ENCODE data around the gene SLIT3. TPM values are rescaled to one million over a fixed set of nuclear protein-coding genes. Genes with fewer than 3 reads are reported as not detected.

The SLIT3 gene
- total and polyA plus RNA-seq, 2 donors (not counting 3 experiments of a cell fraction or from before 2014, with no cell fraction given): 0.90 to 1.0 TPM

DNA sequence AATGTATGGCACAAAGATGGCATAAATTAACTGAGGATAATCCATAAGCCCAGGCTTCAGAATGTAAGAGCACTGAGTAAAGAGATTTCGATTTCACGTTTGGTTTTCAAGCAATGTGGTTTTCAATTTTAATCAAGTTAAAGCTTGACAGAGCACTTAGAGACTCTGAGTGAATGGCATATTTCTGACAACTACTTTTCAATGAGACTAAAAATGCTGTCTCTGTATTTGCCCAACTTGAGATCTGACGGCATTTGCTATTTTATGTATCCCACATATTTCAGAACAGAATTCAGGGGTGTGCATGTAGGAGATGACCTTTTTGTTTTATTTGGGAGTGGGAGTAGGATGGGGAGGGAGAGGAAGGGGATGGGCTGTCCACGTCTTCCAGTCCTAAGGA lies 441.5 kb downstream of the SLIT3 start:
- Histone ChIP-seq H3K9ac (replicated peaks; ENCODE audit: extremely low read depth, insufficient read depth, low read length) (no peak overlapping the region), H3K79me2 (ENCODE audit: control insufficient read depth, insufficient read depth, low read length) (no peaks in the 10 kb centered on the region), H3K4me1 (ENCODE audit: control insufficient read depth, extremely low read depth, insufficient read depth, low read length) (no peaks in the 10 kb centered on the region), H3K4me2 (ENCODE audit: insufficient read depth, low read length) (no peak overlapping the region), H3K9me3 (replicated peaks; ENCODE audit: control insufficient read depth, insufficient read depth, low read length) (no peaks in the 10 kb centered on the region), H3K27ac (ENCODE audit: insufficient read depth, low read depth, low read length) (no peak overlapping the region), H3K27me3 (ENCODE audit: control insufficient read depth in 2 of 2, insufficient read depth in 2 of 2, low read length in 2 of 2) (no peaks in the 10 kb centered on the region), H3K36me3 (ENCODE audit: control insufficient read depth in 2 of 2, extremely low read depth in 1 of 2, insufficient read depth in 2 of 2, low read length in 2 of 2) (no peaks in the 10 kb centered on the region), H2AFZ (ENCODE audit: low read depth, low read length) (no peak overlapping the region), H3K4me3 (replicated peaks in 1 of 3; ENCODE audit: insufficient read depth in 1 of 3, low read depth in 1 of 3, low read length in 3 of 3) (no peak overlapping the region), H4K20me1 (replicated peaks; ENCODE audit: control insufficient read depth, extremely low read depth, insufficient read depth, low read length) (no peaks in the 10 kb centered on the region), H3K9me1 (replicated peaks; ENCODE audit: control insufficient read depth, extremely low read depth, insufficient read depth, low read length) (no peaks in the 10 kb centered on the region)
- no TSS peak for BruUV-seq (replicated peaks)
- ChIA-PET CTCF (no interaction called here), POLR2A (no interaction called here)
- dilution Hi-C loops (cut with MboI; ENCODE audit: extremely low pct_ligation_motif_present, low sequenced_read_pairs): no loop called here
- intact Hi-C loops (cut with micrococcal nuclease): no loop called here
- no peak for DNase-seq (ENCODE audit: low read depth, low spot score)
- TF ChIP-seq EZH2 (IDR thresholded peaks at IDR 0.05; ENCODE audit: borderline replicate concordance, low read depth, low read length, severe bottlenecking) (no peak), POLR2A (IDR thresholded peaks at IDR 0.05; ENCODE audit: low read depth, low read length) (no peak), FOS (IDR thresholded peaks at IDR 0.05; ENCODE audit: borderline replicate concordance, insufficient read depth, low read length) (no peak), MYC (IDR thresholded peaks at IDR 0.05; ENCODE audit: low read depth, low read length) (no peak), POLR2AphosphoS5 (IDR thresholded peaks at IDR 0.05; ENCODE audit: insufficient read depth, low read depth, low read length) (no peak), GATA2 (IDR thresholded peaks at IDR 0.05; ENCODE audit: insufficient read depth, insufficient read length, low read depth, low read length) (no peak), JUN (IDR thresholded peaks at IDR 0.05; ENCODE audit: borderline replicate concordance, insufficient read depth, insufficient read length, low read depth) (no peak)
- TF ChIP-seq, protein P1, sequence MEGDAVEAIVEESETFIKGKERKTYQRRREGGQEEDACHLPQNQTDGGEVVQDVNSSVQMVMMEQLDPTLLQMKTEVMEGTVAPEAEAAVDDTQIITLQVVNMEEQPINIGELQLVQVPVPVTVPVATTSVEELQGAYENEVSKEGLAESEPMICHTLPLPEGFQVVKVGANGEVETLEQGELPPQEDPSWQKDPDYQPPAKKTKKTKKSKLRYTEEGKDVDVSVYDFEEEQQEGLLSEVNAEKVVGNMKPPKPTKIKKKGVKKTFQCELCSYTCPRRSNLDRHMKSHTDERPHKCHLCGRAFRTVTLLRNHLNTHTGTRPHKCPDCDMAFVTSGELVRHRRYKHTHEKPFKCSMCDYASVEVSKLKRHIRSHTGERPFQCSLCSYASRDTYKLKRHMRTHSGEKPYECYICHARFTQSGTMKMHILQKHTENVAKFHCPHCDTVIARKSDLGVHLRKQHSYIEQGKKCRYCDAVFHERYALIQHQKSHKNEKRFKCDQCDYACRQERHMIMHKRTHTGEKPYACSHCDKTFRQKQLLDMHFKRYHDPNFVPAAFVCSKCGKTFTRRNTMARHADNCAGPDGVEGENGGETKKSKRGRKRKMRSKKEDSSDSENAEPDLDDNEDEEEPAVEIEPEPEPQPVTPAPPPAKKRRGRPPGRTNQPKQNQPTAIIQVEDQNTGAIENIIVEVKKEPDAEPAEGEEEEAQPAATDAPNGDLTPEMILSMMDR (IDR thresholded peaks at IDR 0.05; ENCODE audit: extremely low read depth in 1 of 2, insufficient read depth in 1 of 2, low read depth in 1 of 2, low read length in 2 of 2): no peak
- TF ChIP-seq, protein P2, sequence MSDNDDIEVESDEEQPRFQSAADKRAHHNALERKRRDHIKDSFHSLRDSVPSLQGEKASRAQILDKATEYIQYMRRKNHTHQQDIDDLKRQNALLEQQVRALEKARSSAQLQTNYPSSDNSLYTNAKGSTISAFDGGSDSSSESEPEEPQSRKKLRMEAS (IDR thresholded peaks at IDR 0.05; ENCODE audit: insufficient read depth, insufficient read length): no peak
- no peak for FAIRE-seq
